Adipose tissue (tissue), 3 donors: ENCODE measurements around the gene KIF25. TPM values are rescaled to one million over a fixed set of nuclear protein-coding genes. Genes with fewer than 3 reads are reported as not detected.
"Not testable (repeated sequence)": the region's sequence is repeated elsewhere in the genome, so short reads cannot be mapped to it uniquely, and the experiment has no call there.

Source experiments
- H3K27ac ChIP-seq: one replicate; pipeline ENCODE4 v1.5.1; 2013; ENCODE audit warnings: low read depth, low read length
- WGBS, 3 donors: extraction: QIAGEN DNeasy Blood & Tissue Kit; methylation state at CpG; one replicate each; pipeline ENCODE4 v1.1.7; 2013; 5-methylcytosine and 5-hydroxymethylcytosine counted together
- polyA plus RNA-seq, 3 donors: library from polyadenylated mRNA; stranded (reverse); fragments of 200-250 nt; gene quantifications; one replicate each; pipeline ENCODE4 v1.2.3, GENCODE V29; 2013
- donor health status: healthy with polysubstance abuse.
- donor health status: Bipolar disorder and iron deficiency.
- donor health status: healthy.

Gene KIF25
- polyA plus RNA-seq, 3 donors: 0.22 to 1.6 (median 0.65) TPM

DNA sequence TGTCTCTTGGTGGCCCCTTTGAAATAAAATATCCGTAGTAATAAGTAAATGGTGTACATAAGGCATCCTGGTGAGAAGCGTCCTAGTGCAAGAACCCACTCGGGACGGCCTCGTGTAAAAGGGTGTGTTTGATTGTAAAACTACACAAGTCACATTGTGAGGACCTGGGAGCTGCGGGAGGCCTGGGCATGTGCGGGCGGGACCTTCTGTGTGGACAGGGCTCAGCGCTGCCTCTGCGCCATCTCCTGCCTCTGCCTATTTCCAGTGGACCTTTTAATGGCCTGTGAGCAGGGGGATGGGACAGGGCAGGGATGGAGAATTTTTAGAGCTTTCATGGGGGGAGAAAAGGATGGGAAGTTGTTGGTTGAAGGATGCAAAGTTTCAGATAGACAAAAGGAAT is 25.3 kb upstream of the KIF25 start:
- no peak overlapping the region for H3K27ac ChIP-seq
- WGBS, 3 donors: 93 to 95% (median 94%) methylated on average over 10 of the region's 10 CpGs

GRCh38 chr6:167973148-167973885 is 24.2 kb upstream of the KIF25 start:
- WGBS, 3 donors: 79 to 82% (median 81%) methylated on average over 9 of the region's 9 CpGs
- H3K27ac ChIP-seq: no peak overlapping the region

GRCh38 chr6:167974640-167975344 is 22.7 kb upstream of the KIF25 start:
- 63 to 76% (median 70%) methylated on average over 12 of the region's 12 CpGs for WGBS, 3 donors

GRCh38 chr6:167975458-167975857 is 22.0 kb upstream of the KIF25 start:
- H3K27ac ChIP-seq: no peak overlapping the region
- 79 to 89% (median 87%) methylated on average over 19 of the region's 19 CpGs for WGBS, 3 donors

More at GRCh38 chr6:167974640-167975344, 22.7 kb upstream of the KIF25 start:
- no peak overlapping the region for H3K27ac ChIP-seq

- H3K27ac ChIP-seq: not testable (repeated sequence)
These were observed 21.3 kb upstream of the KIF25 start for GRCh38 chr6:167976116-167976657.

DNA sequence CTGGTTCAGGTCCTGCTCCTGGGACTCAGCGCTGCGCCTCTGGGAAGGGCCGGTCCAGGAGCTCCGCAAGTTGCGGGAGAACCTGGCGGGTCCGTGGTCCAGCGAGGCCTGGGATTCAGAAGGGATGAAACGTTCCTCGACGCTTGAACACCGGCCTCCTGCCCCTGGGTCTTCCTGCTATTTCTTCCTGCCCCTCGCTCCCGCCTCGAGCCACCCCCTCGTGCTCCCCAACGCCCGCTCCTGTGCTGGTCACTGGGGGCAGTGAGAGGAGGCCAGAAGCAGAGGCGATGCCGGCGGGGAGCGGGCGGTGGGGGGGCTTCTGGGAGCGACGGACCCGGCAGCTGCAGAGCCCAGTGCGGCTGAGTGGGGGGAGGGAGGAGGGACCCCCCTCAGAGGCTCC is 20.8 kb upstream of the KIF25 start:
- WGBS, 3 donors: 95 to 97% (median 97%) methylated on average over 26 to 27 of the region's 27 CpGs
- H3K27ac ChIP-seq: no peak overlapping the region

DNA sequence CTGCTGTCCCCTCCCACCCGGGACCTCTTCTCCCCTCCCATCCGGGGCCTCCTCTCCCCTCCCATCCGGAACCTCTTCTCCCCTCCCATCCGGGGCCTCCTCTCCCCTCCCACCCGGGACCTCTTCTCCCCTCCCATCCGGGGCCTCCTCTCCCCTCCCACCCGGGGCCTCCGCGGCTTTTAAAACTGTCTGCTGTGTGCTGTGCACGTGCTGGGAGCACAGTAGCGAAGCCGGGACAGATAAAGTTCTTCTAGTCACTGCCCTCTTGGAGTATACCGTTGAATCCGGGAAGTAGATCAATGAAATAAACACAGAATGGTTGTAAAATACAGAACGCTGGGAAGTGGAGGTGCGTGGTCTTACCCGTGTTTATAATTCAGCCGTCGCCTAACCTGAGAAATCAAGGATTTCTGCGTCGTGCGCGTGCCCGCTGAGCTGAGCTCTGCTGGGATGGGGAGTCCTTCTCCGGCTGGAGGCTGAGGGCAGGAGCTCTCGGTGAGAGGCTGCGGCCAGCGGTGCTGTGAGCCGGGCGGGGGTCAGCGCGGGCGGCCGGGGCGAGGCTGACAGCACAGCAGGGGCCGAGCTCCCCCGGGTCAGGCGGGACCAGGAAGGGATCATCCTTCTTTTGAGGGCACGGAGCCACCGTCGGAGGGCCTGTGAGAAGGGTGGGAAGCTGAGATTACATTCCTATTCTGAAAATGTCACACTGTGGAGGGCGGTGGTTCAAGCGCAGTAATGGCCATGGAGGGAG is 19.6 kb upstream of the KIF25 start:
- no peak overlapping the region for H3K27ac ChIP-seq
- 91 to 95% (median 91%) methylated on average over 36 to 43 of the region's 43 CpGs for WGBS, 3 donors

DNA sequence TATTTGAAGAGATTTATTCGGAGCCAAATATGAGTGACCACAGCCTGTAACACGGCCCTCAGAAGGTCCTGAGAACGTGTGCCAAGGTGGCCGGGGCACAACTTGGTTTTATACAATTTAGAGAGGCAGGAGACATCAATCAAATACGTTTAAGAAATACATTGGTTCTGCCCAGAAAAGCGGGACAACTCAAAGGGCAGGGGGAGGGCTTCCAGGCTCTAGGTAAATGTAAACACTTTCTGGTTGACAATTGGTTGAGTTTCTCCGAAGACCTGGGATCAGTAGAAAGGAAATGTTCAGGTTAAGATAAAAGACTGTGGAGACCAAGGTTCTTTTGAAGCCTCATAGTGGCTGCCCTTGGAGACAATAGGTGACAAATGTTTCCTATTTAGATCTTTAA is 18.9 kb upstream of the KIF25 start:
- no peak overlapping the region for H3K27ac ChIP-seq
- 61 to 87% (median 76%) methylated on average over 7 of the region's 7 CpGs for WGBS, 3 donors

DNA sequence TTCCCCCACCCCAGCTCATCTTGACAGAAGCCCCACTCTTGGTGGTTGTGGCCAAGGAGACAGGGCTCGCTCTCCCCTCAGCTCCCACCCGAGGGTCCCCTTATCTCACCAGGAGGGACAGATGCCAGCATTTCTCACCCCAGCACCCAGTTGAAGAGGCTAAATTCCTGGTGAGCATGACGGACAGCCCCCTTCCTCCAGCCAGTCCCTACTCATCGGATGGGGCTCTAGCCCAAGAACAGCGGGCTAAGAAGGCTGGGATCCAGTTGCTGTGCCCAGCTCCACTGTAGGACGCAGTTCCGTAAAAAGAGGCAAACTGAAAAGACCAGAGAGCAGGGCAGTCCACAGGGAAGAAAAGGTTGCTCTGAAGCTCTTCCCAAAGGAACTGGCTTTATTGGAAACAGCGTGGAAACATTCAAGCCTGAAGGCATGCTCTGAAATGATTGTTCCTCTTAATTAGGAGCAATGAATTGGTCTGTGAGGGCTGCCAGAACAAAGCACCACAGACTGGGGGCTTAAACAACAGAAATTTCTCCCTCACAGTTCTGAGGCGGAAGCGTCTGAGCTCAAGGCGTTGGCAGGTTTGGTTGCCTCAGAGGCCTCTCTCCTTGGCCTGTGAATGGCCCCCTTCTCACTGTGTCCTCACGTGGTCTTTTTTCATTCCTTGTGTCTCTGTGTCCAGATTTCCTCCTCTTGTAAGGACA is 17.9 kb upstream of the KIF25 start:
- no peak overlapping the region for H3K27ac ChIP-seq
- 87 to 91% (median 89%) methylated on average over 12 of the region's 12 CpGs for WGBS, 3 donors

DNA sequence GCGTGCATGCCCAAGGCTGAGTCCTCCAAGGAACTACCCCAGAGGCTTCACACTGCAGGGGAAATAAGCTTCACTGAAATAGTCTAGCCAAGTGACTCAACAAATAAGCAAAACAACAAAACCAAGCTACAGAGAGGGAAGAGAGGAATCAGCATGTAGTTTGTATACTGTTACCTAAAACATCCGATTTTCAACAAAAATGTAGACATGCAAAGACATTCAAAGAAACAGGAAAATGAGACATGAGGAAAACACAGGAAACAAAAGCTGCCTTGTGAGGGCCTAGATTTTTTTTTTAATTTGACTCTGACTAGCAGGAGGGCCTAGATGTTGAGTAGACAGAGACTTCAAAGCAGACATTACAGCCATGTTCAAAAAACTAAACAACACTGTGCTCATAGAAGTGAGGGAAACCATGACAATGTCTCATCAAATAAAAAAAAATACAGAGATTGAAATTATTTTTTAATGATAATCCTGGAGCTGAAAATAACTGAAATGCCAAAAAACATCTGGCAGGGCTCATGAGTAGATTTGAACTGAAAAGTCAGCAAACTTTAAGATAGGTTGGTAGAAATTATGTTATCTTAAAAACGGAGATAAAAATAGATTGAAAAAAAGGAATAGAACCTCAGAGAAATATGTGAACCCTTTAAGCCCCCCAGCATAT is 16.4 kb upstream of the KIF25 start:
- H3K27ac ChIP-seq: no peak overlapping the region
- 72 to 74% (median 73%) methylated on average over 3 of the region's 3 CpGs for WGBS, 3 donors

- no peak overlapping the region for H3K27ac ChIP-seq
- 76 to 85% (median 78%) methylated on average over 7 of the region's 7 CpGs for WGBS, 3 donors
These were observed 15.5 kb upstream of the KIF25 start for GRCh38 chr6:167981916-167982462.

DNA sequence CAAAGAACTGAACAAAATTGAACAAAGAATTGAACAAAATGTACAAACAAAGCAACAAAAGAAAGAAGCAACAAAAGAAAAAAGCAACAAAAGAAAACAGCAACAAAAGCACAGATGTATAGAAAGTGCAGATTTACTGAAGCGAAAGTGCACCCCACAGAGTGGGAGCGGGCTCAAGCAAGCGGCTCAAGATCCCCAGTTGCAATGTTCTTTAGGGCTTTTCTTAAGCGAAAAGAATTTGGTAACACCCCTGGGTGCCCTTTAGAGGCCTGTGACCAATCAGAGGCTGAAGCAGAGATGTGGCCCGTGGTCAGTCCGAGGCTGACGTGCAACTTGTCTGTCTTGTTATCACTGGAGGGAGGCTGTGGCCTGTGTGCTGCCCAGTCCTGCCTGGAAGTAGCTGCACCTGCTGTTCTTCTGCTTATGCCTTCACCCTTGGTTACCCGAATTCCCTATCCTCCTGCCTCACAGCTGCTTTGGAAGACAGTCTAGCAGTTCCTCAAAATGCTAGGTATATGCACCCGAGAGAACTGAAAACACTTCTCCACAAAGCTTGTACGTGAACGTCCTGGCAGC is 13.2 kb upstream of the KIF25 start:
- 90 to 94% (median 94%) methylated on average over 11 of the region's 11 CpGs for WGBS, 3 donors
- no peak overlapping the region for H3K27ac ChIP-seq

GRCh38 chr6:167984876-167985604 is 12.4 kb upstream of the KIF25 start:
- WGBS, 3 donors: 87 to 94% (median 87%) methylated on average over 13 of the region's 13 CpGs
- no peak overlapping the region for H3K27ac ChIP-seq

DNA sequence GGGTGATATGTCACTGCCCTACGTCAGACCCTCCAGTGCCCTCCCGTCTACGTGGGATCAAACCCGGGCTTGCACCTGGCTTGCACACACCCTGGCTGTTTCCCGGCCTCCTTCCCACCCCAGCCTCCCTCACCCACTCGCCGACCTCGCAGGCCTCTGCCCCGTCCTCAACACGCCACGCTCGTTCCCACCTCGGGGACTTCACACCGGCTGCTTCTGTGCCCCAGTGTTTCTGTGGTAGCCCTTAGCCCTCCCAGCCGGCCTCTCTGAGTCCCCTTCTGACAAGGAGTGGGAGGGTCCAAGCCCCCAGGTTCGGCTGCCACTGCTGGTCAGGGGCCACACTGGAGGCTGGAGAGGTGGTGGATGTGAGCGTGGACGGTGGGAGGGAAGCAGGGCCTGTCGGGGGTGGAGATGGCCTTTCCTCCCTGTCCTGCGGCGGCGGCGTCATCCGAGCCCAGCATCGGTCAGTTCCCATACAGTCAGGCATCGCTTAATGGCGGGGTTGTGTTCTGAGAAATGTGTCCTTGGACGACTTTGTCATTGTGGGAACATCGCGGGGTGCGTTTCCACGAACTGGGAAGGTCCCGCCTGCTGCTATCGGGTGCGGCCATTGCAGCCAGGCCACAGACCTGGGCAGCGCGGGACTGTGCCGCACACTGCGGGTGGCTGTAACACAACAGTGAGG is 11.4 kb upstream of the KIF25 start:
- H3K27ac ChIP-seq: no peak overlapping the region
- 96% methylated on average over 39 of the region's 39 CpGs for WGBS, 3 donors

DNA sequence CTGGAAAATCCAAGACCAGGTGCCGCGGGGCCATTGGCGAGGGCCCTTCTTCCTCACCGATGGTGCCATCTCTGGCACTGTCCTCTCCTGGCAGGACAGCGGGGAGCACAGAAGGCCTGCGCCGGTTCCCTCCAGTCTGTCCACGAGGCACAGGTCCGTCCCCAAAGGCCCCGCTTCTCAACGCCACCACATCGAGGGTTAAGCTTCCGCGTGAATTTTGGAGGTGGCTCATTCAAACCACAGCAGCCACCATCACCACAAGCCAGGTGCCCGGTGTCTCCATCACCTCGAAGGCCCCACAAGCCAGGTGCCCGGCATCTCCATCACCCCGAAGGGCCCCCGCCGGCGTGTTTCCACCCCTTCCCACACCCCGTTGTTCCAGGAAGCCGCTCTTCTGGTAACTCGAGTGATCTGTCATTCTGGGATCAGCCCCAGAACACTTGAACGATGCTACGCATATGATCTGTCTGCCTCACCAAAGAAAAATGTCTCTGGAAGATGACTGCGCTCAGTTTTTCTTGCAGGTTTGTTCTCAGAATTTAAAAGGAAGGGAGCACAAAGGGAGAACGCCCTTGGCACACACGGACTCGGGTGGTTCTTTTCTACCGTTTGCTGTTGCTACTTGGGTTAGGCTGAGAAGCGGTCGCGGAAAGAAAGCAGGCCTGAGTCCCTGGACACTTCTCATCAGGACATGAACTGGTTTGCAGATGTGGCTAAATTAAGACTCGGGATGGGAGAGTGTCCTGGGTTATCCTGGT is 9.9 kb upstream of the KIF25 start:
- H3K27ac ChIP-seq: no peak overlapping the region

DNA sequence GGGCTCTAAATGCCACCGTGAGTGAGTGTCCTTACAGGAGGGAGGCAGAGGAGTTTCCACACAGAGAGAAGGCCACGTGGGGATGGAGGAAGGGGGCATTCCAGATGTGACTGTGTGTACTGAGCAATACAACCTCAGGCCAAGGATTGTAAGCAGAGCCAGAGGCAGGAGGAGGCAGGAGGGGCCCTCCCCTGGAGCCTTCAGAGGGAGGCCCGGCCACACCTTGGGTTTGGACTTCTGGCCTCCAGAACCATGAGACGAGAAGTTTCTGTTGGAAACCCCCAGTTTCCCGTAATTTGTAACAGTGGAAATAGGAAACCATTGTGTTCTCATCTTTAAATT is 9.3 kb upstream of the KIF25 start:
- no peak overlapping the region for H3K27ac ChIP-seq

More for the DNA sequence above, 9.9 kb upstream of the KIF25 start:
- 85 to 90% (median 87%) methylated on average over 35 of the region's 35 CpGs for WGBS, 3 donors

More for the DNA sequence above, 9.3 kb upstream of the KIF25 start:
- 52 to 82% (median 57%) methylated on average over 5 of the region's 5 CpGs for WGBS, 3 donors
